ENCODE measurements around the gene FOLR3.

- TF ChIP-seq, protein P1, sequence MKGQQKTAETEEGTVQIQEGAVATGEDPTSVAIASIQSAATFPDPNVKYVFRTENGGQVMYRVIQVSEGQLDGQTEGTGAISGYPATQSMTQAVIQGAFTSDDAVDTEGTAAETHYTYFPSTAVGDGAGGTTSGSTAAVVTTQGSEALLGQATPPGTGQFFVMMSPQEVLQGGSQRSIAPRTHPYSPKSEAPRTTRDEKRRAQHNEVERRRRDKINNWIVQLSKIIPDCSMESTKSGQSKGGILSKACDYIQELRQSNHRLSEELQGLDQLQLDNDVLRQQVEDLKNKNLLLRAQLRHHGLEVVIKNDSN (IDR thresholded peaks at IDR 0.05; ENCODE audit: borderline replicate concordance, low read depth), result no peak
- TF ChIP-seq POLR2AphosphoS5 (IDR thresholded peaks at IDR 0.05; ENCODE audit: low read depth, low read length) (no peak), RAD21 (IDR thresholded peaks at IDR 0.05; ENCODE audit: low read length) (no peak)
These were observed 7.6 kb upstream of the FOLR3 start for GRCh38 chr11:72127923-72128322.

Data from SK-N-SH (cell line).